HCT116 (cell line): Measurements from ENCODE around the gene CPT1C. TPM values are rescaled to one million over a fixed set of nuclear protein-coding genes. Genes with fewer than 3 reads are reported as not detected.

Experiments used
- ATAC-seq: fragments of 200-7000 bp; cut with Tn5 transposase; 2 replicates; pipeline ENCODE4 v1.9.1; 2020; ENCODE audit warnings: mild to moderate bottlenecking, moderate library complexity
- BruUV-seq: library from RNA; stranded (reverse); fragments of 400-500 nt; replicated peaks from 2 replicates; lab custom pipeline; 2021; lab: Mats Ljungman, UMichigan
- CTCF ChIA-PET: fragments of 300-600 bp; sonication (Branson Sonifier 250); formaldehyde crosslinking; loops from one replicate; lab custom pipeline; 2021; ENCODE audit warnings: antibody characterized with exemption; lab: Charles Lee
- POLR2A ChIA-PET: fragments of 300-600, 350-600 bp; sonication (Branson Sonifier 250); formaldehyde crosslinking; loops from one replicate; lab custom pipeline; 2021; ENCODE audit warnings: antibody characterized with exemption; lab: Charles Lee
- RAD21 ChIA-PET, 2 experiments: fragments of 300-600 bp; sonication (Branson Sonifier 250); formaldehyde crosslinking; loops; one replicate each; lab custom pipeline; 2023; ENCODE audit warnings: low total read pairs in 2 of 2; ENCODE audit not compliant: uncharacterized antibody in 2 of 2, unreplicated experiment in 2 of 2, low non-redundant PET in 1 of 2; lab: Charles Lee
- DNase-seq: peaks from one replicate; pipeline ENCODE4 v3.0.0-alpha.2; 2010; ENCODE audit warnings: low read depth, low spot score
- H2AFZ ChIP-seq: fragments of 200-600 bp; shearing (Covaris generic), sonication (generic); 2 replicates; pipeline ENCODE4 v1.6.1; 2017; ENCODE audit warnings: low read depth, mixed run types, mixed read lengths, antibody characterized with exemption, low read length; ENCODE audit not compliant: poor library complexity, severe bottlenecking
- H3K27ac ChIP-seq: 2 replicates; pipeline ENCODE4 v1.5.1; 2012; ENCODE audit warnings: low read depth, low read length
- H3K27me3 ChIP-seq: fragments of 200-600 bp; sonication (generic); 2 replicates; pipeline ENCODE4 v1.6.1; 2016; ENCODE audit warnings: mixed run types, low read length, mixed read lengths; ENCODE audit not compliant: insufficient read depth
- H3K36me3 ChIP-seq, 2 experiments: fragments of 200-500 bp in 1 of 2; fragments of 200-600 bp in 1 of 2; sonication (Bioruptor generic) in 1 of 2; sonication (generic) in 1 of 2; 2 replicates each; pipeline versions ENCODE4 v1.5.1 to v1.6.1; 2014 to 2016; ENCODE audit warnings: low read length in 2 of 2, inconsistent platforms in 1 of 2, mixed read lengths in 1 of 2, mixed run types in 1 of 2; ENCODE audit not compliant: insufficient read depth in 2 of 2, control insufficient read depth in 1 of 2
- H3K4me1 ChIP-seq, 2 experiments: fragments of 200-600 bp in 1 of 2; sonication (generic) in 1 of 2; 2 replicates each; pipeline versions ENCODE4 v1.5.1 to v1.6.1; 2012 to 2017; ENCODE audit warnings: low read length in 2 of 2, inconsistent platforms in 1 of 2, mild to moderate bottlenecking in 1 of 2, mixed read lengths in 1 of 2, mixed run types in 1 of 2, moderate library complexity in 1 of 2; ENCODE audit not compliant: insufficient read depth in 2 of 2, control insufficient read depth in 1 of 2
- H3K4me2 ChIP-seq: fragments of 200-600 bp; sonication (generic); 2 replicates; pipeline ENCODE4 v1.6.1; 2017; ENCODE audit warnings: mixed run types, low read length, mixed read lengths
- H3K4me3 ChIP-seq, 2 experiments: fragments of 200-600 bp in 1 of 2; sonication (generic) in 1 of 2; replicated peaks in 1 of 2; 2 replicates each; pipeline ENCODE4 v1.5.1; 2011 to 2016; ENCODE audit warnings: low read length in 2 of 2, control low read depth in 1 of 2, low read depth in 1 of 2, mild to moderate bottlenecking in 1 of 2, mixed read lengths in 1 of 2, mixed run types in 1 of 2
- H3K79me2 ChIP-seq: fragments of 200-600 bp; sonication (generic); 2 replicates; pipeline ENCODE4 v1.6.1; 2017; ENCODE audit warnings: mild to moderate bottlenecking, mixed run types, low read length, moderate library complexity, mixed read lengths; ENCODE audit not compliant: insufficient read depth
- H3K9ac ChIP-seq: fragments of 200-600 bp; sonication (generic); 2 replicates; pipeline ENCODE4 v1.6.1; 2016; ENCODE audit warnings: low read length, mixed read lengths
- H3K9me2 ChIP-seq: fragments of 200-600 bp; sonication (generic), shearing (Covaris generic); 2 replicates; pipeline ENCODE4 v1.6.1; 2017; ENCODE audit warnings: mixed run types, mild to moderate bottlenecking, moderate library complexity; ENCODE audit not compliant: insufficient read depth
- H3K9me3 ChIP-seq, 2 experiments: fragments of 200-500 bp in 1 of 2; fragments of 200-600 bp in 1 of 2; sonication (Bioruptor generic) in 1 of 2; sonication (generic) in 1 of 2; 2 replicates each; pipeline ENCODE4 v1.6.1; 2014 to 2017; ENCODE audit warnings: low read length in 2 of 2, mixed read lengths in 2 of 2, inconsistent platforms in 1 of 2, low read depth in 1 of 2, mild to moderate bottlenecking in 1 of 2, mixed run types in 1 of 2, moderate library complexity in 1 of 2; ENCODE audit not compliant: control insufficient read depth in 1 of 2, insufficient read depth in 1 of 2
- H4K20me1 ChIP-seq: fragments of 200-600 bp; sonication (generic), shearing (Covaris generic); 2 replicates; pipeline ENCODE4 v1.6.1; 2017; ENCODE audit warnings: mixed run types, mild to moderate bottlenecking, moderate library complexity; ENCODE audit not compliant: insufficient read depth
- EZH2phosphoT487 ChIP-seq: fragments of 200-600 bp; IDR thresholded peaks from 2 replicates; pipeline ENCODE4 v1.6.1; 2018; ENCODE audit warnings: antibody characterized with exemption, borderline replicate concordance
- RAD21 ChIP-seq: IDR thresholded peaks from 2 replicates; pipeline ENCODE4 v1.6.1; 2012; ENCODE audit warnings: low read depth, mild to moderate bottlenecking
- REST ChIP-seq: IDR thresholded peaks from 2 replicates; pipeline ENCODE4 v1.6.1; 2012; ENCODE audit warnings: low read depth
- SIN3A ChIP-seq: IDR thresholded peaks from 2 replicates; pipeline ENCODE4 v1.6.1; 2012; ENCODE audit warnings: low read depth
- ZBTB33 ChIP-seq: IDR thresholded peaks from 2 replicates; pipeline ENCODE4 v1.6.1; 2011; ENCODE audit warnings: mild to moderate bottlenecking, low read length, moderate library complexity; ENCODE audit not compliant: insufficient replicate concordance; ENCODE audit errors: extremely low read depth
- intact Hi-C: fragments of 100-400 bp; cut with micrococcal nuclease; formaldehyde crosslinking; loops from 2 replicates; pipeline ENCODE4 v1.10.0; 2022
- total RNA-seq: library from RNA; stranded (reverse); gene quantifications from one replicate; pipeline ENCODE4 v1.2.1, GENCODE V29; 2021; ENCODE audit not compliant: unreplicated experiment
- TF ChIP-seq, protein P1 (sequence below), 3 experiments: fragments of 200-600 bp in 1 of 3; sonication (generic) in 1 of 3; IDR thresholded peaks in 2 of 3; conservative IDR thresholded peaks in 1 of 3; 2 replicates each; pipeline ENCODE4 v1.5.1; 2012 to 2017; ENCODE audit warnings: low read depth in 2 of 3, low read length in 2 of 3, antibody characterized with exemption in 1 of 3, borderline replicate concordance in 1 of 3, control low read depth in 1 of 3, mild to moderate bottlenecking in 1 of 3, mixed read lengths in 1 of 3, mixed run types in 1 of 3, moderate library complexity in 1 of 3; ENCODE audit not compliant: insufficient read depth in 1 of 3

CPT1C gene
- total RNA-seq, 1 experiment from 2014 or later = 12.0 TPM

DNA sequence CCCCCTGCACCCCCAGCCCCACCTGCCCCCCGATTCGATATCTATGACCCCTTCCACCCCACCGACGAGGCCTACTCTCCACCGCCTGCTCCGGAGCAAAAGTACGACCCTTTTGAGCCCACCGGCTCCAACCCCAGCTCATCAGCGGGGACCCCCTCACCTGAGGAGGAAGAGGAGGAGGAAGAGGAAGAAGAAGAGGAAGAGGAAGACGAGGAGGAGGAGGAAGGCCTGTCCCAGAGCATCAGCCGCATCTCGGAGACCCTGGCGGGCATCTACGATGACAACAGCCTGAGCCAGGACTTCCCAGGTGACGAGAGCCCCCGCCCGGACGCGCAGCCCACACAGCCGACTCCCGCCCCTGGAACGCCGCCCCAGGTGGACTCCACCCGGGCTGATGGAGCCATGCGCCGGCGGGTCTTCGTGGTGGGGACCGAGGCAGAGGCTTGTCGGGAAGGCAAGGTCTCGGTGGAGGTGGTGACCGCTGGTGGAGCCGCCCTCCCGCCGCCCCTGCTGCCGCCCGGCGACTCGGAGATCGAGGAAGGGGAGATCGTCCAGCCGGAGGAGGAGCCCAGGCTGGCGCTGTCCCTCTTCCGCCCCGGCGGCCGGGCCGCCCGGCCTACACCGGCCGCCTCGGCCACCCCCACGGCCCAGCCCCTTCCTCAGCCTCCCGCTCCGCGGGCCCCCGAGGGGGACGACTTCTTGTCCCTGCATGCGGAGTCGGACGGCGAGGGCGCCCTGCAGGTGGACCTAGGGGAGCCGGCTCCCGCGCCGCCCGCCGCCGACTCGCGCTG is 39.7 kb upstream of the CPT1C start:
- no TSS peak for BruUV-seq
- no peak overlapping the region for H3K4me2 ChIP-seq
- ChIA-PET RAD21 (no interaction called here), POLR2A (no interaction called here), CTCF (no interaction called here)
- intact Hi-C loops = no loop called here
- no peaks in the 10 kb centered on the region for H3K9me2 ChIP-seq
- H3K27me3 ChIP-seq = no peaks in the 10 kb centered on the region
- DNase-seq (no peak), ATAC-seq (no peak)
- peaks cover 43% of the 10 kb centered on the region in 2 experiments; a peak in 3 of 4 replicates for H3K36me3 ChIP-seq
- H3K4me1 ChIP-seq = no peaks in the 10 kb centered on the region
- no peak overlapping the region for H3K4me3 ChIP-seq
- H3K9ac ChIP-seq = no peak overlapping the region
- no peaks in the 10 kb centered on the region for H3K9me3 ChIP-seq
- H4K20me1 ChIP-seq = no peaks in the 10 kb centered on the region
- H3K79me2 ChIP-seq = peaks cover 43% of the 10 kb centered on the region; the same call in 1 of the 2 replicates
- no peak overlapping the region for H2AFZ ChIP-seq
- H3K27ac ChIP-seq = no peak overlapping the region
- TF ChIP-seq ZBTB33 = no peak
- TF ChIP-seq EZH2phosphoT487 = no peak
- TF ChIP-seq, protein P1, sequence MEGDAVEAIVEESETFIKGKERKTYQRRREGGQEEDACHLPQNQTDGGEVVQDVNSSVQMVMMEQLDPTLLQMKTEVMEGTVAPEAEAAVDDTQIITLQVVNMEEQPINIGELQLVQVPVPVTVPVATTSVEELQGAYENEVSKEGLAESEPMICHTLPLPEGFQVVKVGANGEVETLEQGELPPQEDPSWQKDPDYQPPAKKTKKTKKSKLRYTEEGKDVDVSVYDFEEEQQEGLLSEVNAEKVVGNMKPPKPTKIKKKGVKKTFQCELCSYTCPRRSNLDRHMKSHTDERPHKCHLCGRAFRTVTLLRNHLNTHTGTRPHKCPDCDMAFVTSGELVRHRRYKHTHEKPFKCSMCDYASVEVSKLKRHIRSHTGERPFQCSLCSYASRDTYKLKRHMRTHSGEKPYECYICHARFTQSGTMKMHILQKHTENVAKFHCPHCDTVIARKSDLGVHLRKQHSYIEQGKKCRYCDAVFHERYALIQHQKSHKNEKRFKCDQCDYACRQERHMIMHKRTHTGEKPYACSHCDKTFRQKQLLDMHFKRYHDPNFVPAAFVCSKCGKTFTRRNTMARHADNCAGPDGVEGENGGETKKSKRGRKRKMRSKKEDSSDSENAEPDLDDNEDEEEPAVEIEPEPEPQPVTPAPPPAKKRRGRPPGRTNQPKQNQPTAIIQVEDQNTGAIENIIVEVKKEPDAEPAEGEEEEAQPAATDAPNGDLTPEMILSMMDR (IDR thresholded peaks at IDR 0.05 in 2 of 3, conservative IDR thresholded peaks at IDR 0.05 in 1 of 3; ENCODE audit: borderline replicate concordance in 1 of 3, insufficient read depth in 1 of 3, low read depth in 2 of 3, low read length in 2 of 3) = no peak
- no peak for TF ChIP-seq RAD21
- no peak for TF ChIP-seq SIN3A
- no peak for TF ChIP-seq REST
